Activated T-cell treated with anti-CD3 and anti-CD28 coated beads, Interleukin-2, amount 50 U/mL, for 4 hours (primary cell): Measurements from ENCODE around the gene KRTAP5-6. TPM values are rescaled to one million over a fixed set of nuclear protein-coding genes. Genes with fewer than 3 reads are reported as not detected.
"Not testable (repeated sequence)": the region's sequence is repeated elsewhere in the genome, so short reads cannot be mapped to it uniquely, and the experiment has no call there.

Source experiments
- ATAC-seq, 2 donors: fragments of 200-7000 bp; cut with Tn5 transposase; one replicate each; pipeline ENCODE4 v1.10.0; 2021
- DNase-seq: peaks from one replicate; pipeline ENCODE4 v3.0.0-alpha.2; 2020
- H3K27me3 Mint-ChIP-seq: one replicate; pipeline ENCODE4 v1.8.0; 2021; ENCODE audit warnings: low read depth, mixed read lengths
- H3K36me3 Mint-ChIP-seq: one replicate; pipeline ENCODE4 v1.8.0; 2022; ENCODE audit warnings: mixed read lengths; ENCODE audit not compliant: insufficient read depth
- H3K4me1 Mint-ChIP-seq: one replicate; pipeline ENCODE4 v1.8.0; 2021; ENCODE audit warnings: low read depth, mixed read lengths
- H3K4me3 Mint-ChIP-seq: one replicate; pipeline ENCODE4 v1.8.0; 2021; ENCODE audit warnings: mild to moderate bottlenecking, moderate library complexity, mixed read lengths
- H3K9me3 Mint-ChIP-seq: one replicate; pipeline ENCODE4 v1.8.0; 2021; ENCODE audit warnings: mixed read lengths
- total RNA-seq, 3 donors: library from RNA; stranded (reverse); gene quantifications; one replicate each; pipeline ENCODE4 v1.2.1, GENCODE V29; 2021

Gene KRTAP5-6
- total RNA-seq, 3 donors from 2014 or later, result not detected

GRCh38 chr11:1686220-1686619 lies 10.8 kb upstream of the KRTAP5-6 start:
- DNase-seq, H3K4me3 Mint-ChIP-seq, H3K36me3 Mint-ChIP-seq, ATAC-seq, H3K9me3 Mint-ChIP-seq, H3K4me1 Mint-ChIP-seq: not testable (repeated sequence)
- H3K27me3 Mint-ChIP-seq, result peaks cover 32% of the 10 kb centered on the region

GRCh38 chr11:1688336-1688947 lies 8.6 kb upstream of the KRTAP5-6 start:
- not testable (repeated sequence) for H3K4me1 Mint-ChIP-seq, H3K36me3 Mint-ChIP-seq, ATAC-seq, H3K4me3 Mint-ChIP-seq, H3K9me3 Mint-ChIP-seq, DNase-seq
- H3K27me3 Mint-ChIP-seq, result peaks cover 43% of the 10 kb centered on the region

- H3K36me3 Mint-ChIP-seq, ATAC-seq, H3K9me3 Mint-ChIP-seq, H3K4me1 Mint-ChIP-seq, H3K4me3 Mint-ChIP-seq, DNase-seq: not testable (repeated sequence)
- H3K27me3 Mint-ChIP-seq, result peaks cover 45% of the 10 kb centered on the region
These were observed 7.5 kb upstream of the KRTAP5-6 start for GRCh38 chr11:1689250-1690166.

- DNase-seq, result no peak
- peaks cover 7% of the 10 kb centered on the region for H3K4me1 Mint-ChIP-seq
- peaks cover 45% of the 10 kb centered on the region for H3K27me3 Mint-ChIP-seq
- H3K4me3 Mint-ChIP-seq, result no peak overlapping the region
- ATAC-seq, result no peak
- H3K36me3 Mint-ChIP-seq, result no peaks in the 10 kb centered on the region
- no peaks in the 10 kb centered on the region for H3K9me3 Mint-ChIP-seq
These were observed 6.6 kb upstream of the KRTAP5-6 start for GRCh38 chr11:1690167-1691025.

- DNase-seq (no peak), ATAC-seq (no peak)
- Mint-ChIP-seq H3K36me3 (no peaks in the 10 kb centered on the region), H3K9me3 (no peaks in the 10 kb centered on the region), H3K27me3 (peaks cover 45% of the 10 kb centered on the region), H3K4me1 (peaks cover 7% of the 10 kb centered on the region), H3K4me3 (no peak overlapping the region)
These were observed 5.7 kb upstream of the KRTAP5-6 start for GRCh38 chr11:1691026-1691877.

- no peak for DNase-seq
- ATAC-seq, result no peak
- H3K9me3 Mint-ChIP-seq, result no peaks in the 10 kb centered on the region
- H3K4me3 Mint-ChIP-seq, result no peak overlapping the region
- H3K36me3 Mint-ChIP-seq, result no peaks in the 10 kb centered on the region
- H3K27me3 Mint-ChIP-seq, result peaks cover 45% of the 10 kb centered on the region
- H3K4me1 Mint-ChIP-seq, result peaks cover 7% of the 10 kb centered on the region
These were observed 4.9 kb upstream of the KRTAP5-6 start for GRCh38 chr11:1691878-1692707.

GRCh38 chr11:1692708-1693326 lies 4.2 kb upstream of the KRTAP5-6 start:
- Mint-ChIP-seq H3K4me3 (peak overlapping the region; percentile 69), H3K9me3 (no peaks in the 10 kb centered on the region), H3K4me1 (peaks cover 7% of the 10 kb centered on the region), H3K27me3 (peaks cover 45% of the 10 kb centered on the region), H3K36me3 (no peaks in the 10 kb centered on the region)
- ATAC-seq, result no peak
- DNase-seq, result no peak

GRCh38 chr11:1693327-1694063 lies 3.5 kb upstream of the KRTAP5-6 start:
- peak overlapping the region; percentile 69 for H3K4me3 Mint-ChIP-seq
- peak; percentile 42 to 64 for ATAC-seq
- peak; percentile 71 for DNase-seq
- no peaks in the 10 kb centered on the region for H3K9me3 Mint-ChIP-seq
- H3K27me3 Mint-ChIP-seq, result peaks cover 42% of the 10 kb centered on the region
- H3K36me3 Mint-ChIP-seq, result no peaks in the 10 kb centered on the region
- peaks cover 6% of the 10 kb centered on the region for H3K4me1 Mint-ChIP-seq

- no peaks in the 10 kb centered on the region for H3K9me3 Mint-ChIP-seq
- peaks cover 5% of the 10 kb centered on the region for H3K4me1 Mint-ChIP-seq
- DNase-seq (peak; percentile 82), ATAC-seq (peak; percentile 93)
- peaks cover 36% of the 10 kb centered on the region for H3K27me3 Mint-ChIP-seq
- H3K4me3 Mint-ChIP-seq, result no peak overlapping the region
- H3K36me3 Mint-ChIP-seq, result no peaks in the 10 kb centered on the region
These were observed 2.7 kb upstream of the KRTAP5-6 start for GRCh38 chr11:1694064-1694845.

GRCh38 chr11:1694846-1695547 lies 2.0 kb upstream of the KRTAP5-6 start:
- no peak overlapping the region for H3K4me3 Mint-ChIP-seq
- no peaks in the 10 kb centered on the region for H3K9me3 Mint-ChIP-seq
- DNase-seq, result no peak
- peaks cover 5% of the 10 kb centered on the region for H3K4me1 Mint-ChIP-seq
- H3K36me3 Mint-ChIP-seq, result no peaks in the 10 kb centered on the region
- peaks cover 28% of the 10 kb centered on the region for H3K27me3 Mint-ChIP-seq
- ATAC-seq, result no peak

- Mint-ChIP-seq H3K4me1 (peaks cover 8% of the 10 kb centered on the region), H3K36me3 (no peaks in the 10 kb centered on the region), H3K9me3 (no peaks in the 10 kb centered on the region), H3K4me3 (no peak overlapping the region), H3K27me3 (peaks cover 23% of the 10 kb centered on the region)
- DNase-seq, result no peak
- ATAC-seq, result no peak
These were observed 1.4 kb upstream of the KRTAP5-6 start for GRCh38 chr11:1695548-1696108.
